Keratinocyte (primary cell): ENCODE data around the gene ANKRD6. TPM values are rescaled to one million over a fixed set of nuclear protein-coding genes. Genes with fewer than 3 reads are reported as not detected.

Experiments used
- DNase-seq: peaks from one replicate; pipeline ENCODE4 v3.0.0-alpha.2; 2011; ENCODE audit warnings: low read depth, missing footprints, low spot score
- FAIRE-seq: peaks from 2 replicates; lab custom pipeline; 2011; peaks lifted over from hg19 to GRCh38; lab: Jason Lieb, UNC
- H2AFZ ChIP-seq: 2 replicates; pipeline ENCODE4 v1.6.0; 2012; ENCODE audit warnings: low read length, control low read depth, inconsistent platforms; ENCODE audit not compliant: control insufficient read depth
- H3K27ac ChIP-seq: 2 replicates; pipeline ENCODE4 v1.5.1; 2011; ENCODE audit warnings: low read length; ENCODE audit not compliant: control insufficient read depth, insufficient read depth
- H3K27me3 ChIP-seq: 3 replicates; pipeline ENCODE4 v1.6.0; 2011; ENCODE audit warnings: low read length; ENCODE audit not compliant: control insufficient read depth, insufficient read depth; ENCODE audit errors: extremely low read depth
- H3K36me3 ChIP-seq, 2 experiments: 2 replicates in 1 of 2; 3 replicates in 1 of 2; pipeline ENCODE4 v1.5.1; 2011; ENCODE audit warnings: low read length in 2 of 2, mild to moderate bottlenecking in 1 of 2; ENCODE audit not compliant: control insufficient read depth in 2 of 2, insufficient read depth in 2 of 2; ENCODE audit errors: extremely low read depth in 1 of 2
- H3K4me1 ChIP-seq: 3 replicates; pipeline ENCODE4 v1.5.1; 2011; ENCODE audit warnings: low read length; ENCODE audit not compliant: control insufficient read depth, insufficient read depth; ENCODE audit errors: extremely low read depth
- H3K4me2 ChIP-seq: 3 replicates; pipeline ENCODE4 v1.6.0; 2011; ENCODE audit warnings: low read depth, low read length; ENCODE audit not compliant: control insufficient read depth, insufficient read depth; ENCODE audit errors: extremely low read depth
- H3K4me3 ChIP-seq, 3 experiments: fragments of 200-600 bp in 1 of 3; sonication (generic) in 1 of 3; 2 replicates in 2 of 3; 3 replicates in 1 of 3; pipeline ENCODE4 v1.5.1; 2011 to 2016; ENCODE audit warnings: low read length in 3 of 3, mild to moderate bottlenecking in 3 of 3, control low read depth in 2 of 3, inconsistent platforms in 1 of 3, low read depth in 1 of 3, mixed read lengths in 1 of 3, mixed run types in 1 of 3, moderate library complexity in 1 of 3; ENCODE audit not compliant: control insufficient read depth in 2 of 3, insufficient read depth in 2 of 3; ENCODE audit errors: extremely low read depth in 1 of 3
- H3K79me2 ChIP-seq: 2 replicates; pipeline ENCODE4 v1.6.0; 2012; ENCODE audit warnings: low read length; ENCODE audit not compliant: control insufficient read depth, insufficient read depth
- H3K9ac ChIP-seq: 3 replicates; pipeline ENCODE4 v1.6.0; 2011; ENCODE audit warnings: low read length; ENCODE audit not compliant: control insufficient read depth, insufficient read depth; ENCODE audit errors: extremely low read depth
- H3K9me1 ChIP-seq: 3 replicates; pipeline ENCODE4 v1.6.0; 2011; ENCODE audit warnings: low read length; ENCODE audit not compliant: control insufficient read depth, insufficient read depth; ENCODE audit errors: extremely low read depth
- H3K9me3 ChIP-seq: 2 replicates; pipeline ENCODE4 v1.5.1; 2012; ENCODE audit warnings: low read depth, low read length; ENCODE audit not compliant: control insufficient read depth
- H4K20me1 ChIP-seq: 3 replicates; pipeline ENCODE4 v1.6.0; 2011; ENCODE audit warnings: low read length; ENCODE audit not compliant: control insufficient read depth, insufficient read depth; ENCODE audit errors: extremely low read depth
- CTCF ChIP-seq, 3 experiments: IDR thresholded peaks in 1 of 3; conservative IDR thresholded peaks in 1 of 3; optimal IDR thresholded peaks in 1 of 3; 2 replicates in 2 of 3; 3 replicates in 1 of 3; pipeline versions ENCODE3 to v1.5.1; 2011; ENCODE audit warnings: low read length in 3 of 3, mild to moderate bottlenecking in 3 of 3, moderate library complexity in 2 of 3, control low read depth in 1 of 3, inconsistent platforms in 1 of 3; ENCODE audit not compliant: insufficient read depth in 2 of 3; ENCODE audit errors: extremely low read depth in 1 of 3
- EZH2 ChIP-seq: IDR thresholded peaks from one replicate; pipeline ENCODE4 v1.6.1; 2012; ENCODE audit warnings: inconsistent platforms, mild to moderate bottlenecking, low read length, moderate library complexity
- dilution Hi-C: fragments of 300-500 bp; cut with MboI; formaldehyde crosslinking; loops from one replicate; pipeline ENCODE4 v1.7.0; 2020; ENCODE audit warnings: low sequenced_read_pairs; ENCODE audit not compliant: extremely low pct_ligation_motif_present
- polyA plus RNA-seq, 5 experiments: library from polyadenylated mRNA; depleted of rRNA in 3 of 5; stranded (reverse) in 3 of 5; stranded (forward) in 1 of 5; unstranded in 1 of 5; fragments of >200 nt; gene quantifications; 1 replicate in 1 of 5; 2 replicates in 3 of 5; 3 replicates in 1 of 5; pipeline versions ENCODE4 v1.2.1 to v1.2.3, GENCODE V29; 2011 to 2012; ENCODE audit warnings: missing spikeins in 2 of 5, low read depth in 1 of 5, low replicate concordance in 1 of 5

The ANKRD6 gene
- polyA plus RNA-seq, 1 donor (not counting 4 experiments of a cell fraction or from before 2014, with no cell fraction given) = 5.7 TPM

GRCh38 chr6:89501753-89502152 lies 68.8 kb downstream of the ANKRD6 start:
- no peak overlapping the region for H3K4me3 ChIP-seq
- no peak for FAIRE-seq
- DNase-seq = no peak
- no peak overlapping the region for H2AFZ ChIP-seq
- no peaks in the 10 kb centered on the region for H3K27me3 ChIP-seq
- H3K9me3 ChIP-seq = no peaks in the 10 kb centered on the region
- no peak overlapping the region for H3K9ac ChIP-seq
- no peak overlapping the region for H3K27ac ChIP-seq
- no peaks in the 10 kb centered on the region for H3K36me3 ChIP-seq
- no peaks in the 10 kb centered on the region for H3K4me1 ChIP-seq
- H4K20me1 ChIP-seq = no peaks in the 10 kb centered on the region
- dilution Hi-C loops = no loop called here
- no peaks in the 10 kb centered on the region for H3K9me1 ChIP-seq
- H3K79me2 ChIP-seq = no peaks in the 10 kb centered on the region
- no peak overlapping the region for H3K4me2 ChIP-seq
- TF ChIP-seq EZH2 = no peak
- TF ChIP-seq CTCF (optimal IDR thresholded peaks at IDR 0.05 in 1 of 3, IDR thresholded peaks at IDR 0.05 in 1 of 3, conservative IDR thresholded peaks at IDR 0.05 in 1 of 3; ENCODE audit: extremely low read depth in 1 of 3, insufficient read depth in 2 of 3, low read length in 3 of 3) = no peak

GRCh38 chr6:89503641-89504040 lies 70.7 kb downstream of the ANKRD6 start:
- Histone ChIP-seq H3K9me3 (no peaks in the 10 kb centered on the region), H3K4me3 (no peak overlapping the region), H3K79me2 (no peaks in the 10 kb centered on the region), H3K4me2 (no peak overlapping the region), H2AFZ (no peak overlapping the region), H4K20me1 (no peaks in the 10 kb centered on the region), H3K9me1 (no peaks in the 10 kb centered on the region), H3K36me3 (no peaks in the 10 kb centered on the region), H3K27me3 (no peaks in the 10 kb centered on the region), H3K27ac (no peak overlapping the region), H3K9ac (no peak overlapping the region), H3K4me1 (no peaks in the 10 kb centered on the region)
- dilution Hi-C loops = no loop called here
- FAIRE-seq (no peak), DNase-seq (no peak)
- TF ChIP-seq EZH2 = no peak

- no peaks in the 10 kb centered on the region for H3K27me3 ChIP-seq
- no peaks in the 10 kb centered on the region for H3K9me1 ChIP-seq
- no peaks in the 10 kb centered on the region for H3K79me2 ChIP-seq
- no peak overlapping the region for H3K27ac ChIP-seq
- FAIRE-seq = no peak
- no peaks in the 10 kb centered on the region for H4K20me1 ChIP-seq
- no peak overlapping the region for H3K4me3 ChIP-seq
- H3K4me1 ChIP-seq = no peaks in the 10 kb centered on the region
- no peak overlapping the region for H3K9ac ChIP-seq
- dilution Hi-C loops = no loop called here
- no peak overlapping the region for H2AFZ ChIP-seq
- H3K36me3 ChIP-seq = no peaks in the 10 kb centered on the region
- no peak for DNase-seq
- H3K9me3 ChIP-seq = no peaks in the 10 kb centered on the region
- H3K4me2 ChIP-seq = no peak overlapping the region
- TF ChIP-seq EZH2 = no peak
- no peak for TF ChIP-seq CTCF (optimal IDR thresholded peaks at IDR 0.05 in 1 of 3, IDR thresholded peaks at IDR 0.05 in 1 of 3, conservative IDR thresholded peaks at IDR 0.05 in 1 of 3; ENCODE audit: extremely low read depth in 1 of 3, insufficient read depth in 2 of 3, low read length in 3 of 3)
These were observed 72.9 kb downstream of the ANKRD6 start for GRCh38 chr6:89505847-89506246.
